D721Med (cell line): ENCODE measurements around the gene GOLGB1.
"Not testable (repeated sequence)": the region's sequence is repeated elsewhere in the genome, so short reads cannot be mapped to it uniquely, and the experiment has no call there.

Experiments used
- DNase-seq: peaks from one replicate; pipeline ENCODE4 v3.0.0; 2011; ENCODE audit warnings: low spot score; ENCODE audit not compliant: insufficient read length
- FAIRE-seq: peaks from 2 replicates; lab custom pipeline; 2011; peaks lifted over from hg19 to GRCh38; lab: Jason Lieb, UNC
- CTCF ChIP-seq: IDR thresholded peaks from 2 replicates; pipeline ENCODE4 v1.5.1; 2012; ENCODE audit warnings: mild to moderate bottlenecking, control low read depth; ENCODE audit not compliant: insufficient read depth; ENCODE audit errors: missing control alignments

Gene GOLGB1

GRCh38 chr3:121749276-121750086 lies at the start of gene GOLGB1:
Gene GOLGB1, minus strand, starts transcription at chr3:121749741. Its CDS starts 18,770 bp downstream, at chr3:121730971.
- FAIRE-seq: peak; percentile 99
- peak; percentile 81 for DNase-seq
- TF ChIP-seq CTCF: no peak

DNA sequence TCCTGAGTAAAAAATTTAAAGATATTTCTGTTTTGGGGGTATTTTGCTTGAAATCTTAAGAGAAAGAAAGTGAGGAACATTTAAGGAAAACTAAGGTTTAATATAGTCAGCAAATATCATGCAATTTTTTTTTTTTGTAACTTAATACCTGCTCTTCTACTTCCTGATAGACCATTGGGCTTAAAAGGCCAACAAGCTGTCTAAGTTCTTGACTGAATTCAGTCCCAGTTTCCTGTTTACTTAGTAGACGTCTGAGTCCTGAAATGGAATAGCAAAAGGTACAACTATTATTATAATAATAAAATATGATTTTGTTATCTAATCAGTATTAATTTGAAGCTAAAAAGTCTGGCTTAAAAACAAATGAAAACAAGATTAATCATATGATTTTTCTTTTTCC lies 47.4 kb upstream of the GOLGB1 start:
- no peak for FAIRE-seq
- TF ChIP-seq CTCF: no peak
- DNase-seq: no peak

GRCh38 chr3:121794264-121794983 lies 44.9 kb upstream of the GOLGB1 start:
- no peak for FAIRE-seq

DNA sequence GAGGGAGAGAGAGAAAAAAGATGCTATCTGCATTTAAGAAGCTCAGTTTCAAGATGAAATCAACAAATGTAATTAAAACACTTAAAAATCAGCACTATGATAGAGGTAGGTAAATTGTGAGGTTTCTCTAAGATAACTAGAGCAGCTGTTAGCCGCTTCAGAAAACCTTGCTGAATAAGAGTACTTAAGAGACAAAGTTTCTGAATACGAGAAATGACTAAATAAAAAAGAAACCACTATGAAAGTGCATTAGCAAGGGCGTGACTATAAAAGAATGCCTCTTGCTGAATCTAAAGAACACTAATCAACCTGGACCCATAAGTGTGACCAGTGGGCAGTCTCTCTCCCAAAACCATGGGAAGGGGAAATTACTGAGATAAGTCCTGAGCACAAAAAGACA lies 43.5 kb upstream of the GOLGB1 start:
- DNase-seq (no peak), FAIRE-seq (no peak)
- no peak for TF ChIP-seq CTCF

More at GRCh38 chr3:121794264-121794983, 44.9 kb upstream of the GOLGB1 start:
- TF ChIP-seq CTCF: no peak
- DNase-seq: no peak

DNA sequence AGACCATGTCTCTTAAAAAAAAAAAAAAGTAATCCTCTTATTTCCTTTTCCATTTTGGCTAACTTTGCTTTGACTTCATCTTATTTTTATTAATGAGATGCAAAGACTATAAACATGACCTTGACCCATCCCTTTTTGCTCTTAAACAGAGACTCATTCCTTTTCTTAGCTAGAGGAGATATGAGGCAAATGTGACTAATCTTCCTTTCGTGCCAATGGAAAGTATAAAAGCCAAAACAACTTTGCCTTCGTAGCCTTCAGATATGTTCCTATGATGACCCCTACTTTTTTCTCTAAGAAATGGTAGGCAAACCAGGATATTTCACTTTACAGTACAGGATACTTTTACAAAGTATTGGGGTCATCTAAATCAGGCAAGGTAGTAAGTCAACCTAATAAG lies 36.9 kb upstream of the GOLGB1 start:
- no peak for FAIRE-seq
- TF ChIP-seq CTCF: no peak
- no peak for DNase-seq

DNA sequence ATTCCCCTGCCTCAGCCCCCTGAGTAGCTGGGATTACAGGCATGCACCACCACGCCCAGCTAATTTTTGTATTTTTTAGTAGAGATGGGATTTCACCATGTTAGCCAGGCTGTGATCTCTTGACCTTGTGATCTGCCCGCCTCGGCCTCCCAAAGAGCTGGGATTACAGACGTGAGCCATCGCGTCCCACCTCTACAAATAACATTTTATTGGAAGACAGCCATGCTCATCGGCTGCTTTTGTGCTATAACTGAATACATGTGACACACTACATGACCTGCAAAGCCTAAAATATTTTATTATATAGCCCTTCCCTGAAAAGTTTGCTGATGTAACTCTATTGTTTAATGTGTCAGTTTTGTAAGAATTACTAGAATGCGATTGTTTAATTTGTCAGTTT lies 33.2 kb upstream of the GOLGB1 start:
- DNase-seq, FAIRE-seq: not testable (repeated sequence)

DNA sequence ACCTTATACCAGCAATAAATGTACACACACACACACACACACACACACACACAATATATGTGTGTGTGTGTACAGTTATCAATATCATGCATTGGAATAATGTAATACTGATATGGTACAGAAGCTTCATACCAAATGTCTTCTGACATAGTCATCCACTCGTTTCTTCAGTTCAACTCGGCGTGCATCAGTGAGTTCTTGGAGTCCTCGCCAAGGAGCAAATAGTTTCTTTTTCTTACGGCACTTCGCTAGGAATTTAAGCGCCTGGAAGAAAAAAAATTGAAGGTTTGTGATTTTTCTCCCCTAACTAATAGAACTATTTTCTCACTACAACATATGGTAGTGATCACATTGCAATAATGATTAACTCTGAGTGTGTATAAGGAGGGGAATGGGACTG lies 32.1 kb upstream of the GOLGB1 start:
- TF ChIP-seq CTCF: no peak
- DNase-seq: no peak
- no peak for FAIRE-seq

DNA sequence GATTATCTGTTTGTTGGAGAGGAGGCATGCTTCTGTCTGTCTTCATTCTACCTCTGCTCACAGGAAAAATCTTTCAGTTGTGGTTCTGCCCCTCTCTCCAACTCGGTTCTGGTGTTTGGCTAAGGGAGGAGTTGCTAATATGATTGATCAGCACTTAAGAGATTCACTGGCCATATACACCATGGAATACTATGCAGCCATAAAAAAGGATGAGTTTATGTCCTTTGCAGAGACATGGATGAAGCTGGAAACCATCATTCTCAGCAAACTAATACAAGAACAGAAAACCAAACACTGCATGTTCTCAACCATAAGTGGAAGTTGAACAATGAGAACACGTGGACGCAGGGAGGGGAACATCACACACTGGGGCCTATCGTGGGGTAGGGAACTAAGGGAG lies 25.6 kb upstream of the GOLGB1 start:
- FAIRE-seq, DNase-seq: not testable (repeated sequence)
